ENCODE measurements around the gene CREB3L1. TPM values are rescaled to one million over a fixed set of nuclear protein-coding genes. Genes with fewer than 3 reads are reported as not detected.

The CREB3L1 gene
- 0.09 and 0.17 TPM in 2 replicates for total RNA-seq

- Mint-ChIP-seq H3K27me3 (peaks cover 54% of the 10 kb centered on the region), H3K4me3 (no peak within 1 kb of the TSS), H3K36me3 (ENCODE audit: low read depth) (no peaks in the 10 kb centered on the region), H3K4me1 (peaks cover under 1% of the 10 kb centered on the region), H3K9me3 (no peaks in the 10 kb centered on the region), H3K27ac (no peak within 1 kb of the TSS)
- intact Hi-C loops (cut with micrococcal nuclease): no loop called here
- no peak for DNase-seq
Measured at GRCh38 chr11:46277622-46278386, at the start of gene CREB3L1. Gene CREB3L1, plus strand, starts transcription at chr11:46277662. Its CDS starts 450 bp downstream, at chr11:46278112.

DNA sequence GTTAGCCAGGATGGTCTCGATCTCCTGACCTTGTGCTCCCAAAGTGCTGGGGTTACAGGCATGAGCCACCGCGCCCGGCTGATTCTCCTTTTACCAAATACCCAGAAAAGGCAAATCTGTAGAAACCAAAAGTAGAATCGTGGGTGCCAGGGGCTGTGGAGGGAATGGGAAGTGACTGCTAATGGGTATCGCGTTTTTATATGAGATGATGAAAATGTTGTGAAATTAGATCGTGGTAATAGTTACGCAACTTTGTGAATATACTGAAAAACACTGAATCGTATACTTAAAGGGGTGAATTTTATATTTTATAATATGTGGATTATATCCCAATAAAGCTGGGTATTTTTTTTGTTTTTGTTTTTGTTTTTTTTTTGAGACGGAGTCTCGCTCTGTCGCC is 48.2 kb upstream of the CREB3L1 start:
- no peak overlapping the region for H3K27ac Mint-ChIP-seq
- no peak for DNase-seq
- peaks cover 37% of the 10 kb centered on the region for H3K27me3 Mint-ChIP-seq
- no peak overlapping the region for H3K4me3 Mint-ChIP-seq
- no peaks in the 10 kb centered on the region for H3K9me3 Mint-ChIP-seq
- H3K36me3 Mint-ChIP-seq (ENCODE audit: low read depth): no peaks in the 10 kb centered on the region
- intact Hi-C loops (cut with micrococcal nuclease): no loop called here
- H3K4me1 Mint-ChIP-seq: no peaks in the 10 kb centered on the region

- peaks cover 17% of the 10 kb centered on the region for H3K4me1 Mint-ChIP-seq
- H3K36me3 Mint-ChIP-seq (ENCODE audit: low read depth): no peaks in the 10 kb centered on the region
- DNase-seq: no peak
- intact Hi-C loops (cut with micrococcal nuclease): no loop called here
- no peak overlapping the region for H3K4me3 Mint-ChIP-seq
- H3K27ac Mint-ChIP-seq: no peak overlapping the region
- H3K27me3 Mint-ChIP-seq: peaks cover 38% of the 10 kb centered on the region
- H3K9me3 Mint-ChIP-seq: no peaks in the 10 kb centered on the region
Measured at GRCh38 chr11:46234311-46234710, 43.2 kb upstream of the CREB3L1 start.

DNA sequence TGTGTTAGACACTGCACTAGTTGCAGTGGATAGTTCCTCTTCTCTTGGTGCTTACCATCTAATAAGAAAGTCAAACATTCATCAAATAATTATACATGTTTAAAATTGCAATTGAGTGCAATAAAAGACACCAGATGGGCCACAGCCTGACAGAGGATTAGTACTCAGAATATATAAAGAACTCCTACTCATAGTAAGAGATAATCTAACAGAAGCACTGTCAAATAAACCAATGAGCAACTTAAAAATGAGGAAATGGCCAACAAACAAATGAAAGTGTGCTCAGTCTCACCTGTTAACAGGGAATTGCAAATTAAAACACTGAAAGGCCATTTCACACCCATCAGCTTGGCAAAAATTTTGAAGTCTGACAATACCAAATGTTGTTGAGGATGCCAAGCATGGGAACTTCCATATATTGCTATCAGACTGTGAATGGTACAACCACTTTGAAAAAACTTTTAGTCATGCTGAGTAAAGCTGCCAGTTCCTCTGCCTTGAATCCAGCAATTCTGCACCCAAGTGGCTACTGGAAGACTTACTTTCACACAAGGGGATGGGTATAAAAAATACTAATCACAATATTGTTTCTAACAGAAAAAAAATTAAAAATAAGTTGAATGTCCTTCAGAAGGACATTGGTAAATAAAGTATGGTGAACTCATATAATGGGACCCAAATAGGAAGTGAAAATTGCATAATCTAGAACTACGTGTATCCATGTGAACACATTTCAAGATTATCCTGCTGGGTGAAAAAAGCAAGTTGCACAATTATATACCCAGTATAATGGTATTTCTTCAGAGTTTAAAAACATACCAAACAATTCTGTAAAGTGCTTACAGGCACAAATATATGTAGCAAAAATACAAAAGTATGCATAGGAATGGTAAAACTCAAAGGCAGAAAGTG is 41.4 kb upstream of the CREB3L1 start:
- peak overlapping the region; percentile 35 for H3K4me3 Mint-ChIP-seq
- intact Hi-C loops (cut with micrococcal nuclease): loop anchor here (5.0 kb wide), 1 partner anchor 131 kb away; no protein-coding TSS in a partner anchor
- peaks cover 24% of the 10 kb centered on the region for H3K4me1 Mint-ChIP-seq
- H3K27me3 Mint-ChIP-seq: peaks cover 33% of the 10 kb centered on the region
- H3K36me3 Mint-ChIP-seq (ENCODE audit: low read depth): no peaks in the 10 kb centered on the region
- H3K9me3 Mint-ChIP-seq: no peaks in the 10 kb centered on the region
- no peak for DNase-seq
- no peak overlapping the region for H3K27ac Mint-ChIP-seq

DNA sequence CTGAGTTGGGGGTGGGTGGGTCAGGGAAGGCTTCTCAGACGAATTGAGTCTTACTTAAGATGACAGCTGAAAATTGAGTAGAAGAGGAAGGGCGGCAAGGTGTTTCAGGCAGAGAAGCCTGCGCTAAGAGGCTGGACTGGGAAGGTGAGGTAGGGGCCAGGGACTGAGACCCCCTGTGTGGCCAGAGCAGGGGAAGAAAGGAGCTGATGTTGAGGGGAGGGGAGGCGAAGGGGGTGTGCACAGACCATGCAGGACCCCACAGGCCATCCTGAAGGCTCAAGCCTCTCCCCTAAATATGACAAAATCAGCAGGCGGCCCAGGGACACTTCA is 40.6 kb upstream of the CREB3L1 start:
- H3K4me3 Mint-ChIP-seq: peak overlapping the region; percentile 88
- no peak for DNase-seq
- H3K36me3 Mint-ChIP-seq (ENCODE audit: low read depth): no peaks in the 10 kb centered on the region
- peak overlapping the region; percentile 93 for H3K27ac Mint-ChIP-seq
- H3K4me1 Mint-ChIP-seq: peaks cover 24% of the 10 kb centered on the region
- intact Hi-C loops (cut with micrococcal nuclease): loop anchor here (5.0 kb wide), 1 partner anchor 130 kb away; no protein-coding TSS in a partner anchor
- peaks cover 33% of the 10 kb centered on the region for H3K27me3 Mint-ChIP-seq
- no peaks in the 10 kb centered on the region for H3K9me3 Mint-ChIP-seq

- H3K36me3 Mint-ChIP-seq (ENCODE audit: low read depth): no peaks in the 10 kb centered on the region
- H3K9me3 Mint-ChIP-seq: no peaks in the 10 kb centered on the region
- DNase-seq: peak; percentile 87
- H3K27ac Mint-ChIP-seq: peak overlapping the region; percentile 93
- H3K4me1 Mint-ChIP-seq: peaks cover 28% of the 10 kb centered on the region
- peak overlapping the region; percentile 88 for H3K4me3 Mint-ChIP-seq
- H3K27me3 Mint-ChIP-seq: peaks cover 32% of the 10 kb centered on the region
- intact Hi-C loops (cut with micrococcal nuclease): loop anchor here (2.0 to 5.0 kb wide), 2 partner anchors 130 to 143 kb away; partner anchors contain the start of gene MDK
Measured at GRCh38 chr11:46237248-46238077, 40.0 kb upstream of the CREB3L1 start.

GRCh38 chr11:46238078-46238966 is 39.1 kb upstream of the CREB3L1 start:
- no peaks in the 10 kb centered on the region for H3K9me3 Mint-ChIP-seq
- H3K27ac Mint-ChIP-seq: peak overlapping the region; percentile 40
- peaks cover 36% of the 10 kb centered on the region for H3K4me1 Mint-ChIP-seq
- DNase-seq: peak; percentile 90
- peaks cover 23% of the 10 kb centered on the region for H3K27me3 Mint-ChIP-seq
- no peaks in the 10 kb centered on the region for H3K36me3 Mint-ChIP-seq (ENCODE audit: low read depth)
- intact Hi-C loops (cut with micrococcal nuclease): loop anchor here (2.0 to 5.0 kb wide), 2 partner anchors 129 to 142 kb away; partner anchors contain the start of gene MDK
- peak overlapping the region; percentile 88 for H3K4me3 Mint-ChIP-seq

- Mint-ChIP-seq H3K4me1 (peaks cover 41% of the 10 kb centered on the region), H3K27me3 (peaks cover 22% of the 10 kb centered on the region), H3K4me3 (peak overlapping the region; percentile 75), H3K9me3 (no peaks in the 10 kb centered on the region), H3K27ac (peak overlapping the region; percentile 32), H3K36me3 (ENCODE audit: low read depth) (no peaks in the 10 kb centered on the region)
- intact Hi-C loops (cut with micrococcal nuclease): loop anchor here (1.0 to 5.0 kb wide), 4 partner anchors 69 to 142 kb away; partner anchors contain the start of gene MDK
- DNase-seq: peak; percentile 96
Measured at GRCh38 chr11:46238967-46239800, 38.3 kb upstream of the CREB3L1 start.

- Mint-ChIP-seq H3K4me3 (no peak overlapping the region), H3K27me3 (peaks cover 17% of the 10 kb centered on the region), H3K4me1 (peaks cover 42% of the 10 kb centered on the region), H3K27ac (no peak overlapping the region), H3K9me3 (no peaks in the 10 kb centered on the region), H3K36me3 (ENCODE audit: low read depth) (no peaks in the 10 kb centered on the region)
- intact Hi-C loops (cut with micrococcal nuclease): loop anchor here (1.0 to 5.0 kb wide), 4 partner anchors 69 to 141 kb away; partner anchors contain the start of gene MDK
- DNase-seq: no peak
Measured at GRCh38 chr11:46239801-46240061, 37.7 kb upstream of the CREB3L1 start.

GRCh38 chr11:46240371-46240770 is 37.1 kb upstream of the CREB3L1 start:
- Mint-ChIP-seq H3K27ac (no peak overlapping the region), H3K4me1 (peaks cover 42% of the 10 kb centered on the region), H3K9me3 (no peaks in the 10 kb centered on the region), H3K36me3 (ENCODE audit: low read depth) (no peaks in the 10 kb centered on the region), H3K4me3 (no peak overlapping the region), H3K27me3 (peaks cover 12% of the 10 kb centered on the region)
- DNase-seq: no peak
- intact Hi-C loops (cut with micrococcal nuclease): no loop called here

- intact Hi-C loops (cut with micrococcal nuclease): no loop called here
- Mint-ChIP-seq H3K9me3 (no peaks in the 10 kb centered on the region), H3K27ac (no peak overlapping the region), H3K36me3 (ENCODE audit: low read depth) (no peaks in the 10 kb centered on the region), H3K4me1 (peaks cover 42% of the 10 kb centered on the region), H3K4me3 (no peak overlapping the region), H3K27me3 (peaks cover 11% of the 10 kb centered on the region)
- DNase-seq: no peak
Measured at GRCh38 chr11:46240861-46241260, 36.6 kb upstream of the CREB3L1 start.

Measured in activated CD4-positive, alpha-beta T cell treated with anti-CD3 and anti-CD28 coated beads, Interleukin-2, amount 10 ng/mL, durations not matched to agents 24 days and 14 days (primary cell).